HG03571 (cell line): ENCODE results near the gene PMEL.
A peak's percentile ranks its signal among the peaks of the same experiment; 100 is the strongest.
"Not testable (repeated sequence)": the region's sequence is repeated elsewhere in the genome, so short reads cannot be mapped to it uniquely, and the experiment has no call there.

Experiments used
- ATAC-seq: cut with Tn5 transposase; IDR thresholded peaks from one replicate; pipeline ENCODE4 v1.9.1; 2021; ENCODE audit not compliant: unreplicated experiment

PMEL gene

GRCh38 chr12:55983232-55983842, 17.5 kb upstream of the PMEL start:
- no peak for ATAC-seq

- ATAC-seq, result peak; percentile 90
These were observed 16.6 kb upstream of the PMEL start for GRCh38 chr12:55982319-55982936.

- ATAC-seq, result not testable (repeated sequence)
These were observed 16.0 kb upstream of the PMEL start for GRCh38 chr12:55981882-55982281.

DNA sequence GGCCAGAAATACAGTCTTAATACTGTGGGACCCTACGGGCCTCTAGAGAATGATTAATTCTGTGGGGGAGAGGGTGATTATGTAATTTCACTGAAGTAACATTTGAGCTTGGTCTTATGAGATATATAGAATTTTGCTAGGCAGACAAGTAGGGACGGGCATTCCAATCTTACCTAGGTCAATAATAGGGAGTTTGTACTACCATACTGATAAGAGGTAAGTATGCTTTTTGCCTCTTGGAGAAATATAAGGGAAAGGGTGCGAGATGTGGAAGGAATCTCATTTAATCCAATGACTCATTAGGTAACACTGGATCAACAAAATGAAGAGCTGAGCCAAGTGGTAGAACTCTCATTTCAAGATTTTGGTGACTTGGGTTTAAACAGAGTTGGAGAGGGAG, 13.2 kb upstream of the PMEL start:
- no peak for ATAC-seq

GRCh38 chr12:55978393-55978792, 12.6 kb upstream of the PMEL start:
- ATAC-seq, result no peak

DNA sequence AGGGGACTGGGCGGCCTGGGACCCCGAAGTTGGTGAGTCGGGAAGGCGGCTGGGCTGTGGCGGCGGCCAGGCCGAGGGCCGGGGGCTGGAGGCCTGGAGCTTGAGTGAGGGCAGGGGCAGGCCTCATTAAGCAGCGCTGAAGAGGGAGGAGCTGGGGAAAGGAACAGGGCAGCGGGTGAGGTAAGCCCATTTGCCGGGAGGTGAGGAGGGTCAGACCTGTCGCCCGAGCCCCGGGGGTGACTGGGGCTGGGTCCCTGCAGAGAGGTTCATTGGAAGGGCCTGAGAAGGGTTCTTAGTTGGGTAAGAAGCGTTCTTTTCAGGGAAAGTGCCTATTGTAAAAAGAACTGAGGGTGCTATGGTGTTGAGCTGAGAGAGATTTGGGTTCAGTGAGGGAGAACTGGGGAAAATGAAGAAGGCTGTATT, 8.5 kb upstream of the PMEL start:
- ATAC-seq, result peak; percentile 3

- peak; percentile 93 for ATAC-seq
These were observed 7.9 kb upstream of the PMEL start, which contains the start of gene RAB5B for GRCh38 chr12:55973599-55974307. Gene RAB5B, plus strand, starts transcription at chr12:55974078. Its CDS starts 12,883 bp downstream, at chr12:55986961.

DNA sequence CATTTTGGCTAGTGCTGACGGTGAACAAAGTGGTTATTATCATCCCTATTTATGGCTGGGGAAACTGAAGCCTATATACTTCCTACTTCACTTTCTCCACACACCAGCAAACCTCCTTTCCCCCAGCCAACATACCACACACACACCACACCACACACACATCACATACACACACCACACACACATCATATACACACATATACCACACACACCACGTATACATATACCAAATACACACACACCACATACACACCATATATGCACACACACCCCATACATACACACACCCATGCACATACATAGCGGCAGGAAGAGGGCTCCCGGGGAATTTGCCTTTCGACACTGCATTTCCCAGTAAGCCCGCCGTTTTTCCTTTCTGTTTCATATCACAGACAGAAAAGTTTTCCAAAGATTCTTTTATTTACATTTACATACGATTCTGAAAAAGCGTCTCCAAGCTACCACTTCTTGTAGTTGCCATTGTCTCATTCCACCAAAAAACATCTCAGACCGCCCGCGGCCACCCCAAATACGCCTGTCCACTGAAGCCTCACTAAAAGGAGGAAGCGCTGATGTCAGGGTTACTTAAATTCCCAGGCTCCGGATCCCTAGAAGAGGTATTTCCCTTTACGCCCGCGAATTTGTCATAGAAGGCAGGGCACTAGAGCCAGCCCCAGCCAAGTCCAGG, 7.2 kb upstream of the PMEL start:
- no peak for ATAC-seq

DNA sequence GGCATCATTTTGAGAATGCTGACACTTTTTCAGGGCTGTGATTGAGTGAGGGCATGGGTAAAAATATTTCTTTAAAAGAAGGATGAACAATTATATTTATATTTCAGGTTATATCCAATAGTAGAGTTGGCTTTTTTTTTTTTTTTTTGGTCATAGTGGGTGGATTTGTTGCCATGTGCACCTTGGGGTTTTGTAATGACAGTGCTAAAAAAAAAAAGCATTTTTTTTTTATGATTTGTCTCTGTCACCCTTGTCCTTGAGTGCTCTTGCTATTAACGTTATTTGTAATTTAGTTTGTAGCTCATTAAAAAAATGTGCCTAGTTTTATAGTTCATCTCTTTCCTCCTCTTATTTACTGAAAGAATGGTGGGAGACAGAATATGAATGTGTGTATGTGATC, 6.6 kb upstream of the PMEL start:
- ATAC-seq, result no peak

GRCh38 chr12:55972042-55972441, 6.2 kb upstream of the PMEL start:
- no peak for ATAC-seq

DNA sequence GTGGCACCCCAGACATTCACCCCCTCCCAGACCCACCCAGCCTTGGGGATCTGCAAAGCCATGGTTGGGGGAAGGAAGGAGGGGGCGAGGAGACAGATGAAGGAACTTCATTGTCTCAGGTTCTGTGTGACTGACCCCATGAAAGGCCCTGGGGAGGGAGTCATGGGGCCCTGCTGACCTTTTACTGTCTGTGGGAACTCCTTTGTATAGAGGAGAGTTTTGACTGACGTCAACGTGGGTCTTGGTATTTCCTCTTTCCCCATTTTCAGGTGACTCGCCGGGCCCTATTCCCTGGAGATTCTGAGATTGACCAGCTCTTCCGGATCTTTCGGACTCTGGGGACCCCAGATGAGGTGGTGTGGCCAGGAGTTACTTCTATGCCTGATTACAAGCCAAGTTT, 4.9 kb upstream of the PMEL start:
- ATAC-seq, result no peak

DNA sequence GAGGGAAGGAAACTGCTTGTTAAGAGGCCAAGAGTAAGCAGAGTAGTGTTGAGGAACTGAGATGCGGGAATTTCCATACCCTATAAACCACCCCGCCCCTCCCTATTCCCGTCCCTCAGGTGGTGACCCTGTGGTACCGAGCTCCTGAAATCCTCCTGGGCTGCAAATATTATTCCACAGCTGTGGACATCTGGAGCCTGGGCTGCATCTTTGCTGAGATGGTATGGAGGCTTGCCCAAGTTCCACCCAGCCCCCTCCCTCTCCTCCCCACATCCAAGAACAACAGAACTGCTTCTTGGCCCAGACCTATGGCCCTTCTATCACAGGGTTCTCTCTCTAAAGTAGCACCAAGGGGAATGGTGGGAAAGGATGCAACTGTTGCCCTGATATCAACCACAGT, 3.5 kb upstream of the PMEL start:
- no peak for ATAC-seq

DNA sequence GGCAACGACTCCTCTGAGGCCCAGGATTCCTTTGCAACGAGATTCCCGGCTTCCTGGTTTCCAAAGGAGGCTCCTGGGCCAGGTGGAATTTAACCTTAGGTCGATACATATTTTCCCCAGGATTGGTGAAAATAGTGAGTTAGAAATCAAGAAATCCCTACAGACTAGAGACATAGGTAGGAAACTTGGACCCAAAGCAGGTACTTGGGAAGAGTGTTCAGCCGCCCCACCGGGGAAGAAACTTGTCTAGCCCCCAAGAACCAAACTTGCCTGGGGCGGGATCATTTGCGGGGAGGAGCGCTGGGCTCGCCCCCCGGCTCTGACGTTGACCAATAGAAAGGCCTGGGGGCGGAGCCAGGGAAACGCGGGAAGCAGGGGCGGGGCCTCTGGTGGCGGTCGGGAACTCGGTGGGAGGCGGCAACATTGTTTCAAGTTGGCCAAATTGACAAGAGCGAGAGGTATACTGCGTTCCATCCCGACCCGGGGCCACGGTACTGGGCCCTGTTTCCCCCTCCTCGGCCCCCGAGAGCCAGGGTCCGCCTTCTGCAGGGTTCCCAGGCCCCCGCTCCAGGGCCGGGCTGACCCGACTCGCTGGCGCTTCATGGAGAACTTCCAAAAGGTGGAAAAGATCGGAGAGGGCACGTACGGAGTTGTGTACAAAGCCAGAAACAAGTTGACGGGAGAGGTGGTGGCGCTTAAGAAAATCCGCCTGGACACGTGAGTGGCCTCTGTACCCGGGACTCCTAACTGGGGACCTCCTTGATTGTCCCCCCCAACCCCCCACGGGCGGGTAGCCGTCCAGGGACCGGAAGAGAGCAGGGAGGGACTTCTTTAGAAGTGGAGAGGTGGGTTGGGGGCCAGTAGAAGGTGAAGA, 803 bp upstream of the PMEL start, which contains the start of gene CDK2:
TSS of gene CDK2 (plus strand) at position 423 of the 874 bp plus-strand sequence. CDS start at position 602, 179 bp downstream.
- peak; percentile 80 for ATAC-seq

DNA sequence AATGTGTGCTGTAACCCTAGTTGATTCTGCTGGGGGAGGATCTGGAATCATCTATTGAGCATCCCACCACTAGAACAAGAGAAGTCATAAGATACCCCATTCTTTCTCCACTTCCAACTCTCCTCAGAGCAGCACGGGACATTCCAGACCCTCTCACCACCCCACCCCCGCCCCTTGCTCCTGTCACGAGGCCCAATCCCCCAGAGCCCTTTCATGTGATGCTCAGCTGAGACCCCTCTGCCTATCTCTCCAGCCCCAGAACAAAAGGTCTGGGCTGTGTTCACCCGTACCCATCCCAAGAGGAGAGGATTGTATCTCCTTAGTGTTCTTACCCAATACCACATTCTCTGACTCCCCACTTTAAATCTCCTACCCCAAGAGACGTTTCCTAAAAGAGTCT, 602 bp downstream of the PMEL start:
- no peak for ATAC-seq

DNA sequence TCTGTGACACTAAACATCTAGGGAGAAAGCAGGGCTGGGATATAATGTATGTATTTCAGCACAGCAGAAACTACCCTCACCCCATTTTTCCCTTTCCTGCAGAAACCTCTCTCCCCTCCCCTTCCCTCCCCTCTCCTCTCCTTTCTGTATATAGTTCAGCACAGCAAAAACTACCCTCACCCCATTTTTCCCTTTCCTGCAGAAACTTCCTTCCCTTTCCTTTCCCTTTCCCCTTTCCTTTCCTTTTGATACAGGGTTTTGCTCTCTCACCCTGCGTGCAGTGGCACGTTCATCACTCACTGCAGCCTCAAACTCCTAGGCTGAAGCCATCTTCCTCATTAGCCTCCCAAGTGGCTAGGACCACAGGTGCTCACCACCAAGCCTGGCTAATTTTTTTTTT, 2.1 kb downstream of the PMEL start:
- ATAC-seq, result no peak

DNA sequence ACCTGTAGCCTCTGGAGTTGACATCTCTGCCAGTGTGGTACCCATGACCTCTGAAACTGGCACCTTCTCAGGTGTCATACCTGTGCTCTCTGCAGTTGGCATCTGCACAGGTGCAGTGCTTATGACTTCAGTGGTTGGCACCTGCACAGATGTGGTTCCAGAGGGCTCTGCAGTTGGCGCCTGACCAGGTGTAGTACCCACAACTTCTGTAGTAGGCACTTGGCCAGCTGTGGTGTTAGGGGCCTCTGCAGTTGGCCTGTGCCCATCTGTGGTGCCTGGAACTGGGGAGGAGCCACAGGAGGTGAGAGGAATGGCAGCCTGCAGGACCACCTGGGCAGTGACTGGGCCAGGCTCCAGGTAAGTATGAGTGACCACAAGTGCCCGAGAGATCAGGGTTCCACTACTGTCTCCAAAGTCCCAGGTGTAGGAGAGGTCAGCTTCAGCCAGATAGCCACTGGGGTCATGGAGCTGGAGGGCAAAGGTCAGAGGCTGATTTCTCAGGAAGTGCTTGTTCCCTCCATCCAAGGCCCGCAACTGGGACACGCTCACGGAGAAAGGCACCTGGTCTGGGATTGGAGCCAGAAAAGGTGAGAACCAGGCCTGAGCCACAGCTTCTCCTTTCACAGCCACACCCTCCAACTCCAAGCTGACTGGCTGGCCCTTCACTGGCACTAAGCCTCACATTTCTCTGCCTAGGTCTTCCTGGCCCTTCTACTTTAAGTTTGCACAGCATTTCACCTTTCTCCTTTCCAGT, 8.6 kb downstream of the PMEL start:
- no peak for ATAC-seq

GRCh38 chr12:55955800-55956508, 9.9 kb downstream of the PMEL start:
- no peak for ATAC-seq

DNA sequence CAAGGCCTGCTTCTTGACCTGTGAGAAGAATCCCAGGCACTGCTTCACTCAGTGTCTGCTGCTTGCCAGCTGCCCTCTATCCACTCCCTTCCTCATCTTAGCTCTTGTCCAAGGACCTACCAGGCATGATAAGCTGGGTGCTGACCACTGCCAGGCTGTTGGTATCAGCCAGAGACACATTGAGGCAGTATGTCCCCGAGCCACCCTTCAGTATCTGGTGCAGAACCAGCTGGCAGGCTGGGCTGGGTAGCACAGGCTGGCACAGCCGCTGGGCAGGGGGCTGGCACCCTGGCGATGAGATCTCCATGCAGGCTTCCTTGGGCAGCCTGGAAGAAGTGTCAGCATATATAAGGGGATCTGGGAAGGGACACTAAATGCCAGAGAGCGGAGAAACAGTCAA, 10.5 kb downstream of the PMEL start:
- ATAC-seq, result no peak

- ATAC-seq, result no peak
These were observed 19.3 kb downstream of the PMEL start for GRCh38 chr12:55946553-55946952.
